ENCODE results near the gene GPHN.
"Not testable (repeated sequence)": the region's sequence is repeated elsewhere in the genome, so short reads cannot be mapped to it uniquely, and the experiment has no call there.

The GPHN gene

DNA sequence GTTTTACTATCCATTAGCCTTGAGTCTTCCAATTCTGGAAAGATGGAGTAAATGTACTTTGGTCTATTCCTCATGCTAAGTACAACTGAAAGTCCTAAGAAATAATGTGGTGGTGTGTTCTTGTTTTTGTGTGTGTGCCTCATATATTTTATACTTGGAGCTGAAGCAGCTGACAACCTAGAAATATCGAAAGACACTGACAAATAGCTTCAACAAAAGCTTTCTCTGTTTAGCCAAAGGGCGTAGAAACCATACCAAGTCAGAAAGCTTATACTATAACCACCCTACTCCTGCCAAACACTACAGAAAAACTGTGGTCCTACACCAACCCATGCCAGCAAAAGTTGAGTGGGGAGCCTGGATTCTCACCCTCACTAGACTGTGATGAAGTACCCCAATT lies 188.4 kb downstream of the GPHN start:
- no peak for DNase-seq

DNA sequence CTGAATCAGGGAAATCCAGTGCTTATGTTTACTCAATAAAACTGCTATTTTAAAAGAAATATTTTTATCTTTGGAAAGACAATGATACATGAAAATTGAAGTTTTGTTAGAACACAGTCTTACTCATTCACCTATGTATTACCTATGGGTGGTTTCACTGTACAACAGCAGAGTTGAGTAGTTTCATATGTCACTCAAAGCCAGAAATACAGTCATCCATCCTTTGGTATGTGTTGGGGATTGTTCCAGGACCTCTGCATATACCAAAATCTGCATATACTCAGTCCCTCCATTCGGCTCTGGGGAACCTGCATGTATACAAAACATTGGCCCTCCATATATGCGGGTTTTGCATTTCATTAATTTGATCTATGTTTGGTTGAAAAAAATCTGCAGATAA lies 190.6 kb downstream of the GPHN start:
- DNase-seq: no peak

DNA sequence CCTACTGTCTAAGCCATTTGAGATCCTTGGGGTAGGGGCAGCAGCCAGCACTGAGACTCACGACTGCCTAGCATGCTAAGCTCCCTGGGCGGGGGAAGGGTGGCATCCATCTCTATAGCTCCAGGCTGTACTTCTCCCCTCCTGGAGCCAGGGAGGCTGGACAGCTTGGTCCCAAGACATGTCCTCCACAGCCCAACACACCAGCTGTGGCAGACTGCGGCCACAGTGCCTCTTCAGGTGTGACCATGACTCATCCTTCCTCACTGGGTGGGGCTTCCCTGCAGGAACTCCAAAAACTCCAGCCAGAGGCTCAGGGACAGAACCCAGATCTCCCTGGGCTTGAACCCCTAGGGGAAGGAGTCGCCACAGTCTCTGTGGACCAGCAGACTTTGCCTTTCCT lies 193.9 kb downstream of the GPHN start:
- DNase-seq: no peak

DNA sequence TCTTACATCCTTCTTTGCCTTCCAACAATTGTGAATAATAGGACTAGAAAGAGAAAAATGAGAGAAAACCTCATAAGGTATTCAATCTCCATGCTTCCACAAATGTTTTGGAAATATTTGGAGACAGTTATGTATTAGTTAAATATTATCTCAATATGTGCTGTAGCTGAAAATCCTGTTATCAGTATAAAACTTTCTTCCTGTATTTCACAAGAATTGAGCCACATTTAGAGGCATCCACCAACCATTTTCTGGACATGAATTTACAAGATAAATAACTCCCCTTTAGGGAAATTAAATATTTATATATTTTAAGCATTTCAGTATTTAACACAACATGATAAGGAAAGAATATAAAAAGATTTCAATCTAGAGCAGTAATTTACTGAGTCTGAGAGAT lies 200.3 kb downstream of the GPHN start:
- no peak for DNase-seq

DNA sequence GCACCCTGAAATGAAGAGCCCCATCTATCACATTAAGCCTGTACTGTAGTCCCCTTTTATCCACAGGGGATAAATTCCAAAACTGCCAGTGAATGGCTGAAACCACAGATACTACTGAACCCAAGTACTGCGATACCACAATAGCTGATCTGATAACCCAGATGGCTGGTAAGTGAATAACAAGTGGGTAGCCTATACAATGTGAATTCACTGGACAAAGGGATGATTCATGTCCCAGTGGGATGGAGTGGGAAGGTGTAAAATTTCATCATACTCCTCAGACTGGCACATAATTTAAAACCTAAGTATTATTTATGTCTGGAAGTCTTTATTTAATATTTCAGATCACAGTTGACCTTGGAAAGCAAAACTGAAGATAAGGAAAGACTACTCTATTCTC lies 201.3 kb downstream of the GPHN start:
- no peak for DNase-seq

DNA sequence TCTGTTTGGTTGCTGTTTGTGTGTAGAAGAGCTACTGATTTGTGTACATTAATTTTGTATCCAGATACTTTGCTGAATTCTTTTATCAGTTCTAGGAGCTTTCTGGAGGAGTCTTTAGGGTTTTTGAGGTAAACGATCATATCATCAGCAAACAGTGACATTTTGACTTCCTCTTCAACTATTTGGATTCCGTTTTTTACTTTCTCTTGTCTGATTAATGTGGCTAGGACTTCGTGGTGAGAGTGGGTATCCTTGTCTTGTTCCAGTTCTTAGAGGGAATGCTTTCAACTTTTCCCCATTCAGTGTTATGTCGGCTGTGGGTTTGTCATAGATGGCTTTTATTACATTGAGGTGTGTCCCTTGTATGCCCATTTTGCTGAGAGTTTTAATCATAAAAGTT lies 206.3 kb downstream of the GPHN start:
- DNase-seq: peak; percentile 4

DNA sequence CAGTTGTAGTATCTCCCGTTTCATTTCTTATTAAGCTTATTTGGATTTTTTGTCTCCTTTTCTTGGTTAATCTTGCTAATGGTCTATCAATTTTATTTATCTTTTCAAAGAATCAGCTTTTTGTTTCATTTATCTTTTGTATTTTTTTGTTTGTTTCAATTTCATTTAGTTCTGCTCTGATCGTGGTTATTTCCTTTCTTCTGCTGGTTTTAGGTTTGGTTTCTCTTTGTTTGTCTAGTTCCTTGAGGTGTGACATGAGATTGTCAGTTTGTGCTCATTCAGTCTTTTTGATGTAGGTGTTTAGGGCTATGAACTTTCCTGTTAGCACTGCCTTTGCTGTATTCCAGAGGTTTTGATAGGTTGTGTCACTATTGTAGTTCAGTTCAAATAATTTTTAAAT lies 207.4 kb downstream of the GPHN start:
- DNase-seq: not testable (repeated sequence)

DNA sequence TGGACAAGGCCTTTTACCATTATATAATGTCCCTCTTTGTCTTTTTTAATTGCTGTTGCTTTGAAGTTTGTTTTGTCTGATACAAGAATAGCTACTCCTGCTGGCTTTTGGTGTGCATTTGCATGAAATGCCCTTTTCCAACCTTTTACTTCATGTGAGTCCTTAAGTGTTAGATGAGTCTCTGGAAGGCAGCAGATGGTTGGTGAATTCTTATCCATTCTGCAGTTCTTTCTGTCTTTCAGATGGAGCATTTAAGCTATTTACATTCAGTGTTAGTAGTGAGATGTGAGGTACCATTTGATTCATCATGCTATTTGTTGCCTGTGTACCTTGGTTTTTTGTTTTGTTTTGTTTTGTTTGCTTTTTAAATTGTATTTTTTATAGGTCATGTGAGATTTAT lies 208.3 kb downstream of the GPHN start:
- no peak for DNase-seq

DNA sequence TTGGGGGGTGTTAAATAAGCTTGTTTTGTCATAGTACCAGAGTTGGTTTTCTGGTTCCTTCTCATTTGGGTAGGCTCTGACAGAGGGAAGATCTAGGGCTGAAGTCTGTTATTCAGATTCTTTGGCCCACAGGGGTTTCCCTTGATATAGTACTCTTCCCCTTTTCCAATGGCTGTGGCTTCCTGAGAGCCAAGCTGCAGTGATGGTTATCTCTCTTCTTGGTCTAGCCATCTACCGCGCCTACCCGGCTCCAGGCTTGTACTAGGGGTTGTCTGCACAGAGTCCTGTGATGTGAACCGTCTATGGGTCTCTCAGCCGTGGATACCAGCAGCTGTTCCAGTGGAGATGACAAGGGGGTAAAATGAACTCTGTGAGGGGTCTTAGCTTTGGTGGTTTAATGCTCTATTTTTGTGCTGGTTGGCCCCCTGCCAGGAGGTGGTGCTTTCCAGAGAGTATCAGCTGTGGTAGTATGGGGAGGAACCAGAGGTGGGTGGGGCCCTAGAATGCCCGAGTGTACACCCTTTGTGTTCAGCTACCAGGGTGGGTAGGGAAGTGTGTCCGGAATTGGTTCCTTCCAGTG lies 209.7 kb downstream of the GPHN start:
- DNase-seq: no peak

DNA sequence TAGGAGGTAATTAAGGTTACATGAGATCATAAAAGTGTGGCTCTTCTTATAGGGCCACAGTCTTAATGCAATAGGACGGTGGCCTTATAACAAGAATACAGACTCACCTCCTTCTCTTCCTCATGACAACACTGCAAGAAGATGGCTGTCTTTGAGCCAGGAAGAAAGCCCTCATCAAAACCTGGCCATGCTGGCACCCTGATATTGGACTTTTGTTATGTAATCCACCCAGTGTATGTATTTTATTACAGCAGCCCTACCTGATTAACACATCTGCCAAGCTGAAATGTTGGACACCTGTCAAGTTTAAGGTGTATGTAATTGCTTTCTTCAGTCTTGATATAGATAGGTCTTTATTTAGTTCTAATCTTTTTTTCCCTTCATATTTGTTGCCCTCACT lies 217.0 kb downstream of the GPHN start:
- DNase-seq: no peak

DNA sequence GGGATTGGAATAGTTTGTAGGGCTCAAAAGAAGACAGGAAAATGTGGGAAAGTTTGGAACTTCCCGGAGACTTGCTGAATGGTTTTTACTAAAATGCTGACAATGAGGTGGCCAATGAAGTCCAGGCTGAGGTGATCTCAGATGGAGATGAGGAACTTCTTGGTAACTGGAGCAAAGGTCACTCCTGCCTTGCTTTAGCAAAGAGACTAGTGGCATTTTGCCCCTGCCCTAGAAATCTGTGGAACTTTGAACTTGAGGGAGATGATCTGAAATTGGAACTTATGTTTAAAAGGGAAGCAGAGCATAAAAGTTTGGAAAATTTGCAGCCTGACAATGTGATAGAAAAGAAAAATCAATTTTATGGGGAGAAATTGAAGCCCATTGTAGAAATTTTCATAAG lies 223.4 kb downstream of the GPHN start:
- DNase-seq: not testable (repeated sequence)

DNA sequence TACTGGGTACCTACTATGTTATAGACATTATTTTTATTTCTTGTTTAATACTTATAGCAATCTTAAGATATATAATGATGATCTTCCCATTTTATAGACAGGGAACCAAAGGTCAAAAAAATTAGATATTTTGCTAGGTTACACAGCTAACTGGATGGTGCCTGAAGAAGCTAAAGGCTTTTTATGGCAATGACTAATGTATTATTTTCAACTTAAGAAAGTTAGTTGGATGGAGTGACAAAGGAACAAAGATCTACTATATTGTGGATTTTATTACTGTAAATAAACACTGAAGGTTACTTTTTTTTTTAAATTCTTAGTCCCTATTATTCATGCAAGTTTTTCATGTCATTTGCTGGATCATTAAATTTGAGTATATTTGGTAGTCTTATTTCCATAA lies 227.9 kb downstream of the GPHN start:
- DNase-seq: no peak

DNA sequence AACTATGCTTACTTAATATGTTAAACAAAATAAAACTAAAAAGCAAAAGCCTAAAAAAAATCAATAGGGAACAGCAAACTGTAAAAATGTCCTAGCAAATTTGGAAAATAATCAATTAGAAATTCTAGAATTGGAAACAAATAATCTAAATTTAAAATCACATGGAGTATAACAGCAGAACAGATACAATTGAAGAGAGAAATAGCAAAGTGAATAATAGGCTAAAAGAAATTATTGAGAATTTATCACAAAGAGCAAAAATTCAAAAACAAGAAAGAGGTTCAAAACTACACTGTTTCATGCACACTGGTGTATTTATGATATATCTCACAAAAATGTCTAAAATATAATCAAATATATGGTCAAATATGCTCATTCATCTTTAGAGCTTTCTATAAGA lies 231.9 kb downstream of the GPHN start:
- no peak for DNase-seq

DNA sequence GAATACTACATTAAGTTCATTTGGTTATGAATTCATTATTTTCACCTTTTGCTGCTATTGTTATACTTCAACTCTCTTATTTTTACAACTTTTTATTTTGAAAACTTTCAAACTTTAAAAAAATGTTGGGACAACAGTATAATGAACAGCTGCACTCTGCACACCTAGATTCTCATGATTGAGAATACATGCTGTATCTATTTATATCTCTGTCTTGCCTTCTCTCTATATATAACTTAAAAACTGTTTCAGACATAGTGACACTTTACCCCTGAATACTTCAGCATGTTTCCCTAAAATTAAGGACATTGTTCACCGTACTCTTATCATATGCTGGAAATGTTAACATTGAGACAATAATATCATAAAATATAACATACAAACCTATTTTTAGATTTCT lies 237.1 kb downstream of the GPHN start:
- no peak for DNase-seq

DNA sequence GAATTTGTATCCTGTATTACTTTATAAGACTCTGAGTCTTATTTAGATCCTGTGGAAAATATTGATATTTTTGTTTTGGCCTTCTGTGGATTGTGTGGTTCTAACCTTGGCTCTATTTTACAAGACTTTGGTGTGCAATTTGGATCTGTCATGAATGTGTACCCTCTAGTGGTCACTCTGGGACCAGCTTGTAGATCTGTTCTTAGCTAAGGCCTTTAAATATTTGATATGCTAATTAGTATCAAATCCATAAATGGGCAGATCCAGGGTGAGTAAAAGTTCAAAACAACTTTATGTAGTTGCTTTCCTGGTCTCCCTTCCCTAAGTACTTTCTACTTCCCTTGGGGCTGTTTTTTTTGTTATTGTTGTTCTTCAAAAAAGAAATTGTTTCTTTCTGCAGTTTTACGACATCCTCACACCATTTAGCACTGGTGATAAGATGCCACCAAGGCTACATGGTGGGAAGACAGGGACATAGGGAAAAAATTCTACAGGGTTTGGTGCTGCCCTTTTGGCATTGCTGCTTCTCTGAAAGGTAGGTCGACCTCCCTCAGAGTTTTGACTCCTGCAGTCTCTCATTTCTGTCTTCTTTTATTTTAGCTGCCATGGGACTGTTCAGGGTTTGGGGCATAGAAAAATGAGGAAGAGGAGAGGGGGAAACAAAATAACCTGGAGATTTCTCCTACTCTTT lies 238.5 kb downstream of the GPHN start:
- DNase-seq: peak; percentile 22

DNA sequence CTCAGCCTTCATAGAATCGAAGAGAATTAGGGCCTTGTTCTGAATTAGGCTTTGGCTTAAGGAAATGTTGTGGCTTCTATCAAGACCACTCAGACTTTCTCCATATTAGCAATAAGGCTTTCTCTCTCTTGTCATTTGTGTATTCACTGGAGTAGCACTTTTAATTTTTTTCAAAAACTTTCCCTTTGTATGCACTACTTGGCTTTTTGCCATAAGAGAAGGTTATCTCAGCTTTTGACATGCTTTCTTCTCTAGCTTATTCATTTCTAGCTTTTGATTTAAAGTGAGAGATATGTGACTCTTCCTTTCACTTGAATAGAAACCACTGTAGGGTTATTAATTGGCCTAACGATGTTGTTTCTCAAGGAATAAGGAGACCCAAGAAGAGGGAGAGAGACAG lies 244.2 kb downstream of the GPHN start:
- DNase-seq: no peak

DNA sequence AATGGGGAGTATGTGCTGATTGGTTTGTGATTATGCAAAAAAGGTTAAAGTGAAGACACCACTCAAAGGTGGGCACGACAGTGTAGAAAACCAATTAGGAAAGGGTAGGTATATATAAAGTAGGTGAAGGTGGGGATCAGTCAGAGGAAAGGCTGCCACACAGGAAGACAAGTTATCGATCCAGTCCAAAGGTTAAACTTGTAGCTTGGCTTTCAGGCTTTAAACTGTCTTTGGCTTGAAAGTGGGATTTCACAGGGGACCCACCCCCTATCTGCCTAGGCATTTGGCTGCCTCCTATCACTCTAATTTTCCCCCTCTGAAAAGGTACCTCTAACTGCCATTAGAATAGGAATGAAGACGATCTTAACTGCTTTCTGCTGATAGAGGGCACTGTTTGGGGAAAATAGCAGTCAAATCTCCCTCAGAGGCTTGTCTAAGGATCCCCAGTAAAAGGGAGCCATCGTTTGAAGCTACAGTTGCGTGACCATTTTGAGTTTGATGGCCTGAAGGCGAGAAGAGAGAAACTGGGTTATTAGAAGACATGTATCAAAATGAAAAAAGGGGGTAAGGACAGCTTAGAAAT lies 250.2 kb downstream of the GPHN start:
- DNase-seq: no peak

DNA sequence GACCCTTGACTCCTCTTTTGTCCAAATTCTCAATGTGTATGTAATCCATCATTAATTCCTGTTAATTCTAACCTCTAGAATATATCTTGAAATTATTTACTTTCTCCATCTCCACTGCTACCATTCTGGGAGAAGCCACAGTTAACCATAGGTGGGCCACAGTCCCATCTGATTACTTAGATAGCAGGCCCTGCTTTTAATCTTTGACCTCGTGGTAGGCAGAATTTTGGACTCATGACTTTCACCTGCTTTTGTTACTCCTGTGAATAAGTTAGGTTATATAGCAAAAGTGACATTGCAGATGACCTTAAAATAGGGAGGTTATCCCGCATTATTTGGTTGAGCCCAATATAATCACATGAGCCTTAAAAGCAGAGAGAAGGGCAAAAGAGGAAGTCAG lies 264.2 kb downstream of the GPHN start:
- no peak for DNase-seq

DNA sequence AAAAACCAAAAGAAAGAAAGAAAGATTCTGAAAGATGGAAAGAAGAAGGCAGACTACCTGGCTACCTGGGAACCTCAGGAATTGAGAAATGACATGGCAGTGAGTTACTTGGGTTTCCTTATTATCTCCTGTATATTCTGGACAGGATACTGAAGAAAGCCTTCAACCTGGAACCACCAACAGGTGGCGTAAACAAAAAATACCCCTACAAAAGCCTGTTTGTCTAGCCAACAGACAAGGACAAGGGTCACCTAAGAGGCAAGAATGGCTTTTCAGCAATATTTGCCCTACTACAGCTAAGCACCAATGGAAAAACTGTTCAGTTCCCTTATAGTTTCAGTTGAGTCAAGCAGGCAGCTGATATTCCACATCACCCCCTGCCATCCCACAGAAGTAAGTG lies 274.9 kb downstream of the GPHN start:
- no peak for DNase-seq

DNA sequence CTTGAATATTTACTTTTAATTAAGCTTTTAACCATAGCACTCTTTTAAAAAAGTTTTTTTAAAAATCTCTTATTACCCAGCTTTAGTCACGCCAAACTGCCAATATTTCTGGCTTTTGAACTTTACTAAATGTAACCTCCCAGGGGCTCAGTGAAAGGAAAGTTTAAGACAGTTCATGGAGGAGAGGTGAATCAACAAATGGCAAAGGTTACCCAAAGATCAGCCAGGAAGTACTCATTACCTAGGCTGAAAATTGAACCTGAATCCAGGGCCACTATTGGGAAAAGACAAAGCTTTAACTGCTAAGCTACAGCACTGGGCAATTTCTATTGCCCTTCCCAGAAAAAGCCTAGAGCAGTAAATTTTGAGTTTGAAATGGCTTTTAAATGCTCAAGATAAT lies 282.2 kb downstream of the GPHN start:
- DNase-seq: no peak

DNA sequence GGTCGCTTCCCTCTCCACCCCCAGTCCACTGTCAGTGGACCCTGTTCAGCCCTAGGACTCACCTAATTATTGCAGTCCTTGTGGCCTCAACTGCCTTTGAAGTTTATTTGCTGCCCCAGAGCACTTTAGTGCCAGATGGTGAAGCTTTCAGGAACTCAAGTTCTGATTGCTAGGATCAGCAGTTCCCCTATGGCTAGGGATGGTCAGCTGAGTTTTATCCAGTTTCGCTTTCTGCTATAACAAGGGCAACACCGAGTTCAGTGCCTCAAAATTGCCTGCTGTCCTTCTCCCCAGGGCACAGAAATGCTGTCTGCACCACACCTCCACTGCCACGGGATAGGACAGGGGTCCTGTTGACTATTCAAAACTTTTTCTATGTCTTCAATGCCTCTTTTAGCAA lies 295.0 kb downstream of the GPHN start:
- DNase-seq: no peak

DNA sequence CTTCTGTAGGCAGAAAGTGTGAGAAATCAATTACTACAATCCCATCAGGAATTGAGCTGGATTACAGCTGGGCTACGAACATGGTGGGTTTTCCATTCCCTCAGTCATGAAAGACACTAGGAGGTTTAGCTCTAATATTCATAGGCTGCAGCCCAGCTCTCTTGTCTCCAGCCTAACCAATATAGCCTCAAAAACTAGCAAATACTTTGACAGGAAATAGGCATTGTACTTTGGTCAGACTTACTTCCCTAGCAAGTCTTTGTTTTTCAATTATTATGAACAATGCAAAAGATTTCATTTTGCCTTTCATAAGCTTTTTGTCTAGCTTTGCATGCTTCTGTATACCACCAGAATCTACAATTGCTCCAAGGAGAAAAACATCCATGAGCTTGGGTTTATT lies 296.2 kb downstream of the GPHN start:
- DNase-seq: no peak

DNA sequence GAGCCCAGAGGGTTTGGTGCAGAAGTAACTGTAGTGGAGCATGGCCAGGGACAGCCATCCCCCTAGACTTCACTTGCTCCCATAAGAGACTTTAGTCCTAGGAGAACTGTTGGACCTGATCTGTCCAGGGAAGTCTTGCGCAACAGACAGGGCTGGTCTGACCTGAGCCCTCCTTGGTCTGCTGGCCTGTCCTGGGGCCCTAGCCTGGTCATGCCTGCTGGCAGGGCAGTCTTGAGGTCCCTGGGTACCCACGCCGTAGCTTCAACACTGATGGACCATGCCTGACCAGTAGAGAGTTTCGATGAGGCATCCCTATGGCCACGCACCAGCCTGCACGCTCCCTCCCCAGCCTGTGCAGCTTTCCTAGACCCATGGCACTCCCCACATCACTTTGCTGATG lies 305.7 kb downstream of the GPHN start:
- DNase-seq: no peak

DNA sequence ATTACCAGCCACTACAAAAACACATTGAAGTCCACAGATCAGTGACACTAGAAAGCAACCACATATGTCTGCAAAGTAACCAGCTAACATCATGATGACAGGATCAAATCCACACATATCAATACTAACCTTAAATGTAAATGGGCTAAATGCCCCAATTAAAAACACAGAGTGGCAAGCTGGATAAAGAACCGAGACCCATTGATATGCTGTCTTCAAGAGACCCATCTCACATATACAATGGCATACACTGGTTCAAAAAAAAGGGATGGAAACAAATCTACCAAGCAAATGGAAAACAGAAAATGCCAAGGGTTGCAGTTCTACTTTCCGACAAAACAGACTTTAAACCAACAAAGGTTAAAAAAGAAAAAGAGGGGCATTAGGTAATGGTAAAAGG lies 307.7 kb downstream of the GPHN start:
- DNase-seq: no peak

DNA sequence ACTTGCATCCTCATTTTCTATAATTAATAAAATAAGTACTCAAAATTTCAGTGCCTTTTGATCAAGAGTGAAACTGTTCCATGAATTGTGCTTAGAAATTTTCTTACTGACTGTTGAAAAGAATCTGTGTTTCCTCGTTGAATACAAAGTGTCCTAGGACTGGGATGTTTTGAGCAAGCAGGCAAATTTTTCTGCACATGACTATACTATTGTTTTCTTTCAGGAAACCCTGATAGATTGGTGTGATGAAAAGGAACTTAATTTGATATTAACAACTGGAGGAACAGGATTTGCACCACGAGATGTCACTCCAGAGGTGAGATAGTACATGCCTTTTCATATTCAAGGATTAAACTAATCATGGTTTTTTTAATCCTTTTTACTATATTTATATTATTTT lies 316.3 kb downstream of the GPHN start:
- DNase-seq: no peak

Data from MV-4-11 (cell line).